ENCODE measurements around the gene LIPK. TPM values are rescaled to one million over a fixed set of nuclear protein-coding genes. Genes with fewer than 3 reads are reported as not detected.

Gene LIPK
- total and polyA plus RNA-seq, 2 of the 8 experiments (the other 6 are each of a cell fraction or from before 2014, with no cell fraction given), result not detected

DNA sequence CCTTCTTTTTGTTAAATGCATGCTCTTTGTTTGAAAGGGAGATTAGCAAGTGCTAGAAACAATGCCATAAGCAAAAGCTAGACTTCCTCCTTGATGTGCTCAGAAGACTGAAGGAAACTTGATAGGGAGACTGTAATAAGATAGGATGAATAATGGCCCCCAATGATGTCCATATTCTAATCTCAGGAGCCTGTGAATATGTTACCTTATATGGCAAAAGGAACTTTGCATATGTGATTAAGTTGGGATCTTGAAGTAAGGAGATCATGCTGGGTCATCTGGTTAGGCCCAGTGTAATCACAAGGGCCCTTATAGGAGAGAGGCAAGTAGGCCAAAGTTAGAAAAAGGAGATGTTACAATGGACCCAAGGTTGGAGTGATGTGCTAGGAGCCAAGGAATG is 82.9 kb downstream of the LIPK start:
- no peaks in the 10 kb centered on the region for H3K79me1 ChIP-seq (ENCODE audit: low read depth, low read length)
- no peak overlapping the region for H3K4me3 ChIP-seq (ENCODE audit: extremely low read depth in 1 of 4, insufficient read depth in 2 of 4, low read depth in 3 of 4, low read length in 4 of 4)
- no peak overlapping the region for H3K4ac ChIP-seq (replicated peaks; ENCODE audit: insufficient read length, low read depth, low read length)
- DNase-seq (ENCODE audit: low read depth in 1 of 2, low spot score in 2 of 2) (no peak), FAIRE-seq (no peak)
- H3K23me2 ChIP-seq (ENCODE audit: low read depth, low read length), result no peaks in the 10 kb centered on the region
- H3K9ac ChIP-seq (replicated peaks in 1 of 4; ENCODE audit: extremely low read depth in 1 of 4, low read depth in 3 of 4, low read length in 3 of 4), result no peak overlapping the region
- H3K79me2 ChIP-seq (ENCODE audit: control insufficient read depth in 1 of 2, insufficient read depth in 2 of 2, low read length in 2 of 2), result no peaks in the 10 kb centered on the region
- H3K56ac ChIP-seq (replicated peaks; ENCODE audit: insufficient read length, low read depth, low read length), result no peak overlapping the region
- H2BK120ac ChIP-seq (replicated peaks; ENCODE audit: low read depth, low read length), result no peak overlapping the region
- H3K23ac ChIP-seq (ENCODE audit: insufficient read length), result no peak overlapping the region
- H2AK5ac ChIP-seq (ENCODE audit: low read depth, low read length), result no peak overlapping the region
- peak; percentile 80 for TF ChIP-seq SRF (IDR thresholded peaks at IDR 0.05; ENCODE audit: low read depth, low read length)
- TF ChIP-seq CBX5 (IDR thresholded peaks at IDR 0.05; ENCODE audit: low read depth, low read length), result no peak
- TF ChIP-seq GABPA (IDR thresholded peaks at IDR 0.05; ENCODE audit: borderline replicate concordance, insufficient read depth, low read length), result no peak
- TF ChIP-seq POLR2AphosphoS5 (IDR thresholded peaks at IDR 0.05; ENCODE audit: low read depth, low read length), result no peak
- TF ChIP-seq CBX8 (IDR thresholded peaks at IDR 0.05; ENCODE audit: borderline replicate concordance, low read depth, low read length), result no peak
- TF ChIP-seq RBBP5 (IDR thresholded peaks at IDR 0.05; ENCODE audit: borderline replicate concordance, low read depth, low read length), result no peak
- ChIA-PET POLR2A (ENCODE audit: partially characterized antibody) (no interaction called here), CTCF (ENCODE audit: partially characterized antibody) (interaction anchor here (1.3 to 1.4 kb wide), 2 partner anchors 15 to 60 kb away, joined by 3 to 8 read pairs; no protein-coding TSS in a partner anchor)
- no peaks in the 10 kb centered on the region; a peak in 1 of 8 replicates for H3K36me3 ChIP-seq (ENCODE audit: control insufficient read depth in 2 of 4, insufficient read depth in 4 of 4, low read length in 3 of 4)
- no peak overlapping the region for H4K8ac ChIP-seq (ENCODE audit: extremely low read depth, insufficient read depth, low read length)
- H3K4me2 ChIP-seq (ENCODE audit: insufficient read depth in 1 of 2, low read depth in 2 of 2, low read length in 2 of 2), result no peak overlapping the region
- no peak overlapping the region for H3K14ac ChIP-seq (ENCODE audit: insufficient read length)
- H3K4me1 ChIP-seq (replicated peaks in 1 of 4; ENCODE audit: control insufficient read depth in 3 of 4, insufficient read depth in 4 of 4, low read length in 3 of 4), result no peaks in the 10 kb centered on the region
- no peak overlapping the region for H4K91ac ChIP-seq (replicated peaks; ENCODE audit: insufficient read length, low read length)
- no peak overlapping the region for H2BK20ac ChIP-seq (ENCODE audit: low read length)
- no peak overlapping the region for H3K27ac ChIP-seq (ENCODE audit: low read depth, low read length)
- H4K5ac ChIP-seq (ENCODE audit: insufficient read length, low read depth, low read length), result no peak overlapping the region
- no peaks in the 10 kb centered on the region for H4K20me1 ChIP-seq (replicated peaks in 1 of 2; ENCODE audit: control insufficient read depth in 1 of 2, insufficient read depth in 2 of 2, low read length in 2 of 2)
- no peaks in the 10 kb centered on the region for H3K27me3 ChIP-seq (replicated peaks in 1 of 4; ENCODE audit: control insufficient read depth in 3 of 4, extremely low read depth in 1 of 4, insufficient read depth in 3 of 4, low read length in 3 of 4)
- no peak overlapping the region for H3K18ac ChIP-seq (ENCODE audit: extremely low read depth, low read length)
- no peaks in the 10 kb centered on the region for H3K9me3 ChIP-seq (ENCODE audit: insufficient read depth in 2 of 2, low read depth in 1 of 2, low read length in 1 of 2)
- no peak overlapping the region for H2BK12ac ChIP-seq (ENCODE audit: low read depth, low read length)
- no peak overlapping the region for H2AFZ ChIP-seq (ENCODE audit: low read length)
- no peak overlapping the region for H2BK5ac ChIP-seq (ENCODE audit: low read depth, low read length)
- no peak overlapping the region for H2BK15ac ChIP-seq (ENCODE audit: low read length)

Data from H1 (cell line).